Activated CD4-positive, alpha-beta T cell treated with anti-CD3 and anti-CD28 coated beads for 36 hours (primary cell): Measurements from ENCODE around the gene KRTAP4-16. TPM values are rescaled to one million over a fixed set of nuclear protein-coding genes. Genes with fewer than 3 reads are reported as not detected.
A peak's percentile ranks its signal among the peaks of the same experiment; 100 is the strongest.
"Not testable (repeated sequence)": the region's sequence is repeated elsewhere in the genome, so short reads cannot be mapped to it uniquely, and the experiment has no call there.

ENCODE experiments used
- ATAC-seq: fragments of 200-7000 bp; cut with Tn5 transposase; one replicate; pipeline ENCODE4 v1.10.0; 2021; ENCODE audit warnings: mild to moderate bottlenecking, moderate library complexity
- CTCF ChIA-PET: fragments of 350-600 bp; sonication (Branson Sonifier 250); formaldehyde crosslinking; loops from one replicate; lab custom pipeline; 2021; ENCODE audit warnings: antibody characterized with exemption; lab: Charles Lee
- POLR2A ChIA-PET: fragments of 350-600 bp; sonication (Branson Sonifier 250); formaldehyde crosslinking; loops from one replicate; lab custom pipeline; 2021; ENCODE audit warnings: antibody characterized with exemption, inconsistent platforms; lab: Charles Lee
- DNase-seq: peaks from one replicate; pipeline ENCODE4 v3.0.0-alpha.2; 2020
- H3K27ac Mint-ChIP-seq: one replicate; pipeline ENCODE4 v1.8.0; 2021; ENCODE audit warnings: mixed read lengths
- H3K27me3 Mint-ChIP-seq: one replicate; pipeline ENCODE4 v1.8.0; 2021; ENCODE audit warnings: mixed read lengths
- H3K36me3 Mint-ChIP-seq: one replicate; pipeline ENCODE4 v1.8.0; 2021; ENCODE audit warnings: low read depth, mixed read lengths
- H3K4me1 Mint-ChIP-seq: one replicate; pipeline ENCODE4 v1.8.0; 2021; ENCODE audit warnings: mixed read lengths
- H3K4me3 Mint-ChIP-seq: one replicate; pipeline ENCODE4 v1.8.0; 2021; ENCODE audit warnings: mild to moderate bottlenecking, moderate library complexity, mixed read lengths
- H3K9me3 Mint-ChIP-seq: one replicate; pipeline ENCODE4 v1.8.0; 2021; ENCODE audit warnings: low read depth, mixed read lengths
- intact Hi-C, 2 experiments: fragments of 100-400 bp; cut with DNase I in 1 of 2; cut with micrococcal nuclease in 1 of 2; formaldehyde crosslinking; loops; one replicate each; pipeline versions ENCODE4 v1.14.2 to v1.15.1; 2022 to 2024; cut with DNase I, micrococcal nuclease
- total RNA-seq, 2 experiments: library from RNA; stranded (reverse); gene quantifications; one replicate each; pipeline ENCODE4 v1.2.3, GENCODE V29; 2021

KRTAP4-16 gene
- total RNA-seq, 2 experiments from 2014 or later = not detected

DNA sequence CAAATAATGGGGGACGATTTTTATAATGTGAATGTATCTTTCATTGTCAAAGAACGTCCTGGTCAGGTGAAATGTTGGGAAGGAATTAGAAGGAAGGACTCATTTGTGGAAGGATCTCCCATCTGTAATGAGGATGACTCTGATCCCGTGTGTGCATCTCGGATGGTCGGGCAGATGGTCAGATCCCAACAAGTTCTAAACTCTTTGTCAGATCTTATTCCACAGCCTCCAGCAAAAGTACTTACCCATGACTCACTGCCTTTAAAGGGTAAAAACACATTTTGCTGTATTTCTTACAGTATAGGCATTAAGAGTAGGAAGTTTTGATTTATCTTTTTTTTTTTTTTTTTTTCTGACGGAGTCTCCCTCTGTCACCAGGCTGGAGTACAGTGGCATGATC is 3.5 kb downstream of the KRTAP4-16 start:
- no peak overlapping the region for H3K4me3 Mint-ChIP-seq
- DNase-seq = no peak
- H3K36me3 Mint-ChIP-seq = no peaks in the 10 kb centered on the region
- H3K9me3 Mint-ChIP-seq = no peaks in the 10 kb centered on the region
- H3K4me1 Mint-ChIP-seq = peaks cover 8% of the 10 kb centered on the region
- CTCF ChIA-PET = no interaction called here
- POLR2A ChIA-PET = no interaction called here
- H3K27me3 Mint-ChIP-seq = peaks cover 8% of the 10 kb centered on the region
- H3K27ac Mint-ChIP-seq = no peak overlapping the region
- intact Hi-C loops = no loop called here
- ATAC-seq = no peak

- no peak within 1 kb of the TSS for H3K27ac Mint-ChIP-seq
These were observed 4.0 kb downstream of the KRTAP4-16 start, which contains the start of gene KRTAP4-8 for GRCh38 chr17:41098042-41098441. TSS of gene KRTAP4-8 (minus strand) at chr17:41098142. CDS start at chr17:41098084, 58 bp downstream.

DNA sequence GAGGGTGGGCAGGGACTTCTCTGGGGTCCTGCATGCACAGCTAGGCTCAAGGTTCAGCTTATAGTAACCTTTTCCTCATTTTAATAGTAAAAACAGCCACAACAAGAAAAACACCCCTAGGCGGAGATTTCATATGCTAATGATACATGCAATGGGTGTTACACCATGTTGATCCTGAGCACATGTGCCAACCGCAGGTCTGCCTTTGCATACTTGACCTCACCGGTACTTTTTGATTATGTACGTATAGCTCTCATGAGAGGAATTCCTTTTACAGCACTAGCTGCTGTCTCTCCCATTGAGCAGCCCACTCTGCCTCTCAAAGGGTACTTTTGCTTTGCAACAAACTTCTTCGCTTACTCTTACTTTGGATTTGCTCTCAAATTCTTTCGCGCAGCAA is 6.0 kb downstream of the KRTAP4-16 start:
- peaks cover 8% of the 10 kb centered on the region for H3K27me3 Mint-ChIP-seq

More at GRCh38 chr17:41098042-41098441, 4.0 kb downstream of the KRTAP4-16 start, which contains the start of gene KRTAP4-8:
- intact Hi-C loops = no loop called here
- ChIA-PET POLR2A (no interaction called here), CTCF (no interaction called here)
- Mint-ChIP-seq H3K36me3 (no peaks in the 10 kb centered on the region), H3K27me3 (peaks cover 8% of the 10 kb centered on the region), H3K9me3 (peaks cover under 1% of the 10 kb centered on the region), H3K4me3 (no peak within 1 kb of the TSS), H3K4me1 (peaks cover 8% of the 10 kb centered on the region)
- no peak for ATAC-seq
- DNase-seq = no peak

GRCh38 chr17:41088760-41089352 is 13.2 kb downstream of the KRTAP4-16 start:
- DNase-seq, H3K27me3 Mint-ChIP-seq, POLR2A ChIA-PET, CTCF ChIA-PET, H3K4me3 Mint-ChIP-seq, ATAC-seq, H3K36me3 Mint-ChIP-seq, H3K9me3 Mint-ChIP-seq, intact Hi-C loops, H3K27ac Mint-ChIP-seq, H3K4me1 Mint-ChIP-seq: not testable (repeated sequence)

More for the DNA sequence above, 6.0 kb downstream of the KRTAP4-16 start:
- ChIA-PET CTCF (no interaction called here), POLR2A (no interaction called here)
- Mint-ChIP-seq H3K36me3 (no peaks in the 10 kb centered on the region), H3K27ac (no peak overlapping the region), H3K9me3 (peaks cover 3% of the 10 kb centered on the region), H3K4me1 (peaks cover 8% of the 10 kb centered on the region), H3K4me3 (no peak overlapping the region)
- DNase-seq = no peak
- ATAC-seq = no peak
- intact Hi-C loops = no loop called here

GRCh38 chr17:41084100-41084856 is 17.7 kb downstream of the KRTAP4-16 start, which contains the start of gene KRTAP4-7:
TSS of gene KRTAP4-7 (plus strand) at chr17:41084150. CDS start at chr17:41084207, 57 bp downstream.
- intact Hi-C loops = loop anchor here in 1 of 2 experiments (2.0 kb wide), 1 partner anchor 57 kb away; the partner anchor contains the start of gene KRTAP4-6
- H3K36me3 Mint-ChIP-seq, H3K27me3 Mint-ChIP-seq, H3K27ac Mint-ChIP-seq, H3K4me1 Mint-ChIP-seq, DNase-seq, H3K9me3 Mint-ChIP-seq, ATAC-seq, H3K4me3 Mint-ChIP-seq, POLR2A ChIA-PET, CTCF ChIA-PET: not testable (repeated sequence)

DNA sequence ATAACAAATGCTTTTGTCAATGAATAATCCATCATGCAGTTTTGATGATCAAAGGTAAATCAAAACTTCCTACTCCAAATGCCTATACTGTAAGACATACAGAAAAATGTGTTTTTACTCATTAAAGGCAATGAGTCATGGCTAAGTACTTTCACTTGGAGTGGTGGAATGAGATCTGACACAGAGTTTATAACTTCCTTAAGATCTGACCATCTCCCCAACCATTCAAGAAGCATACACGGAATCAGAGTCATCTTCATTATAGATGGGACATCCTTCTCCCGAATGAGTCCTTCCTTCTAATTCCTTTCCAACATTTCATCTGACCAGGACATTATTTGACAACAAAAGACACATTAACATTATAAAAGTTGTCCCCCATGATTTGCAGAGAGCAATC is 18.6 kb downstream of the KRTAP4-16 start:
- H3K27me3 Mint-ChIP-seq, POLR2A ChIA-PET, H3K27ac Mint-ChIP-seq: not testable (repeated sequence)

DNA sequence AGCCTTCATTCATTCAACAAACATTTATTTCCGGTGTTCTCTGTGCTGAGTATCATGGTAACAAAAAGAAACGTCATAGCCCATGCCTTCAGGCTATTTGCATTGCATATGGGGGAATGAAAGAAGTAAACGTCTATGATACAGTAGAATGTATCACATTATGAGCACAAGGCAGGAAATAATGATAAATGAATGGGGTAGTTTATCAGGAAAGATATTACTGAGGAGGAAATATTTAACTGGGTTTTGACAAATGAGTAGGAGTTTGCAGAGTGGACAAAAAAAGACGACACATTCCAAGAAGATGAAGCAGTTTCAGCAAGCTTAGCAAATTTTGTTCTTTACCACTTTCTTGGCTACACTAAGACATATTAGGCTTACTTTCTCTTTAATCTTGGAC is 19.4 kb downstream of the KRTAP4-16 start:
- Mint-ChIP-seq H3K36me3 (no peaks in the 10 kb centered on the region), H3K4me1 (no peaks in the 10 kb centered on the region), H3K27me3 (peaks cover 7% of the 10 kb centered on the region), H3K4me3 (no peak overlapping the region), H3K9me3 (no peaks in the 10 kb centered on the region), H3K27ac (no peak overlapping the region)
- intact Hi-C loops = no loop called here
- ChIA-PET CTCF (no interaction called here), POLR2A (no interaction called here)
- ATAC-seq (no peak), DNase-seq (no peak)

More for the DNA sequence above, 18.6 kb downstream of the KRTAP4-16 start:
- ATAC-seq = peak; percentile 42
- H3K36me3 Mint-ChIP-seq, H3K4me1 Mint-ChIP-seq, CTCF ChIA-PET, intact Hi-C loops, H3K4me3 Mint-ChIP-seq, DNase-seq, H3K9me3 Mint-ChIP-seq: not testable (repeated sequence)

- H3K27ac Mint-ChIP-seq = no peak overlapping the region
- H3K9me3 Mint-ChIP-seq = no peaks in the 10 kb centered on the region
- no peak for DNase-seq
- H3K36me3 Mint-ChIP-seq = no peaks in the 10 kb centered on the region
- ATAC-seq = no peak
- POLR2A ChIA-PET = no interaction called here
- intact Hi-C loops = no loop called here
- H3K4me1 Mint-ChIP-seq = no peaks in the 10 kb centered on the region
- peaks cover 16% of the 10 kb centered on the region for H3K27me3 Mint-ChIP-seq
- no peak overlapping the region for H3K4me3 Mint-ChIP-seq
- CTCF ChIA-PET = no interaction called here
These were observed 25.2 kb downstream of the KRTAP4-16 start for GRCh38 chr17:41076788-41077187.

DNA sequence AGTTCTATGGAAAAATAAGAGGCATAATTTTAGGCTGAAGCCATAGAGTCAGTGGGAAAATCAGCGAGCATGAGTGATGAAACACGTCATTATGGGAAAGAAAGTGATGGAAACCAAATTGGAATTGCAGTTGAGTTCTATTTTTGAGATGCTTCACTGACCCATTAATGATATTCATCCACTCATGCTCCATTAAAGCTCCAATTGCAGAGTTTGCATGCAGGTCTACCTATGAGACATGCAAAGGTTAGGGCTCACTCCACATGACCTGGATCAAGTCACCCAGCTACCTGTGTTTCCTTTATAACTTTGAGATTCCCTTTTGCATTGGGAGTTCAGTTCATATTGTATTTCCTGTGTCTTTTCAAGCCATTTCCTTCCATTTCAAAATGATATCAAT is 28.3 kb downstream of the KRTAP4-16 start:
- intact Hi-C loops = no loop called here
- no peak for DNase-seq
- no peak overlapping the region for H3K4me3 Mint-ChIP-seq
- H3K36me3 Mint-ChIP-seq = no peaks in the 10 kb centered on the region
- ChIA-PET CTCF (interaction anchor here (0.9 kb wide), 1 partner anchor 35 kb away, joined by 3 read pairs; no protein-coding TSS in a partner anchor), POLR2A (no interaction called here)
- H3K27ac Mint-ChIP-seq = no peak overlapping the region
- H3K9me3 Mint-ChIP-seq = no peaks in the 10 kb centered on the region
- no peak for ATAC-seq
- peaks cover 16% of the 10 kb centered on the region for H3K27me3 Mint-ChIP-seq
- no peaks in the 10 kb centered on the region for H3K4me1 Mint-ChIP-seq

DNA sequence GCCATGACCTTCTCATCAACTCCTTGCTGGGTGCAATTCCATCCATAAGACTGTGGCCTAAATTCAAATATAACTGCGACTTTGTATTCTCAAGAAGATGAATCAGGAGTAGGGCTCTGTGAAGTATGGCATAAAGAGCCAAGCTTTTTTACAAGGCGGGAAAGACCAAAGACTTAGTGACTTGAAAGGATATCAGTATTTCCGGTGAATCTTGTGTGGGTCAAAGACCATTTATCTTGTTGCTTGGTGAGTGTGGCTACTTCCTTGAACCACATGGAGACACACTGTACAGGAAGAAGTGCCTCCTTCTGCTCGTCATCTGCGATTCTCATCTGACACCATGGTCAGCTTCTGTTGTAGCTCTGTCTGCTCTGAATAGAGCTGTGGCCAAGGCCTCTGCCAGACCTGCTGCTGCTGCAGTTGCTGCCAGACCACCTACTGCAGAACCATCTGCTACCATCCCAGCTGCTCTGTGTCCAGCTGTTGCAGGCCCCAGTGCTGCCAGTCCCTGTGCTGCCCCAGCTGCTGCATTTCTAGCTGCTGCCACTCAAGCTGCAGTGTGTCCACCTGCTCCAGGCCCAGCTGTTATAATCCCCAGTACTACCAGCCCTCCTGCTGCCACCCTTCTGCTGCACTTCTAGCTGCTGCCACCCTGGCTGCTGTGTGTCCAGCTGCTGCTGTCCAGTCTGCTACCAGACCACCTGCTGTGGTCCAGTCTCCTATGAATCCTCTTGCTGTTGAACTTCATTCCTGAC is 30.2 kb downstream of the KRTAP4-16 start:
- Mint-ChIP-seq H3K4me1 (no peaks in the 10 kb centered on the region), H3K27me3 (peaks cover 10% of the 10 kb centered on the region), H3K36me3 (no peaks in the 10 kb centered on the region), H3K27ac (no peak overlapping the region), H3K9me3 (no peaks in the 10 kb centered on the region), H3K4me3 (no peak overlapping the region)
- POLR2A ChIA-PET = no interaction called here
- DNase-seq (no peak), ATAC-seq (no peak)
- intact Hi-C loops = no loop called here
- CTCF ChIA-PET = interaction anchor here (1.1 kb wide), 1 partner anchor 117 kb away, joined by 5 read pairs; no protein-coding TSS in a partner anchor

DNA sequence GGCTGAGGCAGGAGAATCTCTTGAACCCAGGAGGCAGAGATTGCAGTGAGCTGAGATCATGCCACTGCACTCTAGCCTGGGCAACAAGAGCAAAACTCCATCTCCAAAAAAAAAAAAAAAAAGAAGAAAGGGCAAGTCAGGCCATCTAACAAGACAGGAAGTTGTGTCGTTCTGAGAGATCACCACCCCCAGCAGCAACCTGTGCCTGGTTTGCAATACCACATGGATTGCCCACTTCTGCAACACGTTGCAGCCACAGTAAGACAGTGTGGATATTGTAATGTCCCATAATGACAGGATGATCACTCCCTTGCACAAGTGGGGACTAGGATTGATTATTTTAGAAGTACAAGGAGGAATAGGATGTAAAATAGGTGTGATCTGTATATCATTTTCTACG is 33.0 kb downstream of the KRTAP4-16 start:
- ATAC-seq (no peak), DNase-seq (no peak)
- H3K36me3 Mint-ChIP-seq = no peaks in the 10 kb centered on the region
- no peak overlapping the region for H3K4me3 Mint-ChIP-seq
- H3K4me1 Mint-ChIP-seq = no peaks in the 10 kb centered on the region
- intact Hi-C loops = no loop called here
- no peak overlapping the region for H3K27ac Mint-ChIP-seq
- ChIA-PET POLR2A (no interaction called here), CTCF (interaction anchor here (0.7 kb wide), 1 partner anchor 28 kb away, joined by 3 read pairs; the partner anchor contains the start of gene KRTAP1-1)
- H3K9me3 Mint-ChIP-seq = no peaks in the 10 kb centered on the region
- peaks cover 2% of the 10 kb centered on the region for H3K27me3 Mint-ChIP-seq
